NCI-H82 treated with DMSO at 0.1 percent for 48 hours (cell line): ENCODE results near the gene COX8A.

Experiments
- DNase-seq: peaks from one replicate; lab custom pipeline; 2025; ENCODE audit not compliant: unreplicated experiment; lab: John Stamatoyannopoulos, UW

The COX8A gene

GRCh38 chr11:64019106-64020037, 45.0 kb downstream of the COX8A start:
- no peak for DNase-seq

DNA sequence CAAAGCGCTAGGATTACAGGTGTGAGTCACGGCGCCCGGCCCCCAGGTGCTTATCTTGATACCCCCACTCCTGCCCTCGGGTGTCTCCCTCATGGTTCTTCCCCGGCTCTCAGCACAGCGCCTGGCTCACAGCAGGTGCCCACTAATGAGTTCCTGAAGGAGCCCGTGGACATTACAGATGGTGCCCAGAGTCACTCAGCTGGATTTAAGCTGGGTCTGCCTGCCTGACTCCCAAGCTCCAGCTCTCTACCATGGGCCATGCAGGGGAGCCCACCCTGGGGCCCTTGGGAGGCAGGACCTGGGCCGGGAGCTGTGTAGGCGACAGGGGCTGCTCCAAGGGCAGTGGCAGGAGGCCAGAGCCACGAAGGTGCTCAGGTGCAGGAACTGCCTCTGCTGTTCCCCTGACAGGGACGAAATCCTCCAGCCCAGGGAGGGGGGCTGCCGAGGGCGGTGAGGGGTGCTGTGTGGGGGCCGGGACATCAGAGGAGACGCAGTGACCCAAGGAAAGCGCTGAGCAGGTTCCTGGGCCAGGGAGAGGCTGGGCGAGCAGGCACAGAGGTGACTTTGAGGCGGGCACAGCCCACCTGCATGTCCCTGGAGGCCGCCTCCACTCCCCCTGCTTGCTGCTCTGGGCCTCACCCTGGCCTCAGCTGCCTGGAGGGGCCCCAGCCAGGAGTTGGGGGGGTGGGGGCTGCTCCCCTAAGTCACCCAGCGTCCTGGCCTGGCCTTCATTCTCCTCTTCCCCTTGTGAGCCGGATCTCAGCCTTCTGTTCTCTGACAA, 46.7 kb downstream of the COX8A start:
- DNase-seq, result no peak

GRCh38 chr11:64021757-64022093, 47.3 kb downstream of the COX8A start:
- DNase-seq, result no peak

DNA sequence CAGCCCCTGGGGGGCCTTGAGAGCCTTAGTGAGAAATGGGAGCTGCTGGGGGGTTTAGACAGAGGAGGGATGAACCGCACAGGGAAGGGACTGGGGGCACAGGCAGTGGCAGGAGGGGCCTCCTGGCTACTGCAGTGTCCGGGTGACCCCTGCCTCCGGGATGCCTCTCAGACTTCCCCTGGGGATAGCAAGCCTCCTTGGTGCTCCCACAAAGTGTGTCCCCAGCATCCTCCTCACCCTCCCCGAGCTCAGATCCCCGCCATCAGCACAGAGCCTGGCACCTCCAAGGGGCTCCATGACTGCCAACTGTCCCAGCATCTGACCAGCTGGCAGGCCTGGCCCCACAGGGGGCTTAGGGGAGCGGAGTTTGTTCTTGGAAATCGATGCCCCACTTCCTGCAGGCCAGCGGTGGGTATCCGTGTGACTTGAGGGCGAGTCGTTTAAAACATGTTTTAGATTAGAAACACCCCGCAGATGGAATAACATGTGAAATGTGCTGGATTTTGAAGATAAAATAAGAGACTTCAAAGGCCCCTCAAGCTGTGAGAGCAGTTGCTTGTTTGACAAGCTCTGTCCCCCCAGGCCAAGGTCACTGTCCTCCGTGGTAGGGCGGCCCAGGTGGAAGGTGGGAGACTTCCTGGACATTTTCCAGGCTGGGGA, 47.8 kb downstream of the COX8A start:
- DNase-seq, result no peak

- DNase-seq, result no peak
Observed at GRCh38 chr11:64023712-64024710, 49.6 kb downstream of the COX8A start.

DNA sequence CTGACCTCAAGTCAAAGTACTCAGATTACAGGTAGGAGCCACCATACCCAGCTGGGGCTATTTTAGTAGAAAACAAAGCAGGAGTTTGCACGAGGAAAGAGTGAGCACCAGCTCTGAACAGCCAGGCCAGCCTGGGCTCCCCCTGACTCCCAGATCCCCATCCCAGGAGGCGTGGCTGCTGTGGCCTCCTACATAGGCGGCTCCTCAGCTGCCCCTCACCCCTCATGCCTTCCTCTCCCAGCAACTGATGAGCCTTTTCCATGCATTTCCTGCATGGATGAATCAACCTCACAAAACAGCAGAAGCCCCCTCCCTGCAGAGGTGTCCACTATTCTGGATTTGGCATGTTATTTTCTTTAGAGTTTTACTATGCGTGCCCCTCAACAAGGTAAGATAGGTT, 50.8 kb downstream of the COX8A start:
- DNase-seq, result no peak
